SK-N-SH (cell line): ENCODE measurements around the gene RBBP5. TPM values are rescaled to one million over a fixed set of nuclear protein-coding genes. Genes with fewer than 3 reads are reported as not detected.

Source experiments
- CTCF ChIA-PET: fragments of 300-600, 350-600 bp; formaldehyde crosslinking; extraction: SDS; loops from one replicate; lab custom pipeline; 2021; lab: Yijun Ruan, JAX
- POLR2A ChIA-PET: fragments of 350-600 bp; sonication (Branson Sonifier 250); formaldehyde crosslinking; extraction: SDS; loops from one replicate; lab custom pipeline; 2020; ENCODE audit warnings: antibody characterized with exemption, inconsistent platforms; lab: Yijun Ruan, JAX
- DNase-seq: peaks from one replicate; pipeline ENCODE4 v3.0.0; 2012
- H2AFZ ChIP-seq: fragments of 200-600 bp; sonication (generic); 2 replicates; pipeline ENCODE4 v1.8.1; 2016; ENCODE audit warnings: antibody characterized with exemption, mild to moderate bottlenecking, low read depth
- H3F3A ChIP-seq: fragments of 200-600 bp; sonication (generic); replicated peaks from 2 replicates; pipeline ENCODE3; 2016; ENCODE audit warnings: antibody characterized with exemption, mild to moderate bottlenecking; ENCODE audit not compliant: insufficient read depth
- H3K27ac ChIP-seq, 2 experiments: fragments of 200-500 bp in 1 of 2; fragments of 200-600 bp in 1 of 2; sonication (Bioruptor generic) in 1 of 2; sonication (generic), shearing (Covaris generic) in 1 of 2; 2 replicates each; pipeline versions ENCODE4 v1.5.1 to v1.6.1; 2014 to 2016; ENCODE audit warnings: low read depth in 2 of 2, inconsistent platforms in 1 of 2, low read length in 1 of 2, mild to moderate bottlenecking in 1 of 2, mixed read lengths in 1 of 2
- H3K27me3 ChIP-seq: fragments of 200-600 bp; sonication (generic), shearing (Covaris generic); 2 replicates; pipeline ENCODE4 v1.6.1; 2016; ENCODE audit warnings: mixed run types; ENCODE audit not compliant: insufficient read depth
- H3K36me3 ChIP-seq, 2 experiments: fragments of 200-500 bp in 1 of 2; fragments of 200-600 bp in 1 of 2; sonication (Bioruptor generic) in 1 of 2; sonication (generic) in 1 of 2; replicated peaks in 1 of 2; 2 replicates each; pipeline versions ENCODE3 to v1.5.1; 2014 to 2016; ENCODE audit warnings: low read length in 1 of 2, mild to moderate bottlenecking in 1 of 2; ENCODE audit not compliant: insufficient read depth in 2 of 2, control insufficient read depth in 1 of 2
- H3K4me1 ChIP-seq, 2 experiments: fragments of 200-500 bp in 1 of 2; fragments of 200-600 bp in 1 of 2; sonication (Bioruptor generic) in 1 of 2; sonication (generic), shearing (Covaris generic) in 1 of 2; 2 replicates each; pipeline versions ENCODE4 v1.5.1 to v1.6.1; 2014 to 2016; ENCODE audit warnings: low read depth in 1 of 2, low read length in 1 of 2, mixed run types in 1 of 2; ENCODE audit not compliant: insufficient read depth in 2 of 2, control insufficient read depth in 1 of 2
- H3K4me2 ChIP-seq: fragments of 200-600 bp; sonication (generic), shearing (Covaris generic); 2 replicates; pipeline ENCODE4 v1.6.1; 2017; ENCODE audit warnings: mixed run types
- H3K4me3 ChIP-seq, 2 experiments: fragments of 200-500 bp in 1 of 2; fragments of 200-600 bp in 1 of 2; sonication (Bioruptor generic) in 1 of 2; sonication (generic), shearing (Covaris generic) in 1 of 2; 2 replicates each; pipeline versions ENCODE4 v1.5.1 to v1.8.1; 2014 to 2016; ENCODE audit warnings: low read depth in 2 of 2, inconsistent platforms in 1 of 2, low read length in 1 of 2, mild to moderate bottlenecking in 1 of 2, mixed read lengths in 1 of 2, moderate library complexity in 1 of 2
- H3K79me2 ChIP-seq: fragments of 200-600 bp; sonication (generic); 2 replicates; pipeline ENCODE4 v1.8.1; 2017; ENCODE audit warnings: mild to moderate bottlenecking; ENCODE audit not compliant: insufficient read depth
- H3K9ac ChIP-seq: fragments of 200-600 bp; sonication (generic); 2 replicates; pipeline ENCODE4 v1.6.1; 2017; ENCODE audit warnings: mixed run types
- H3K9me2 ChIP-seq: fragments of 200-600 bp; sonication (generic); 2 replicates; pipeline ENCODE4 v1.6.1; 2017; ENCODE audit warnings: mixed run types
- H3K9me3 ChIP-seq: fragments of 200-600 bp; sonication (generic); 2 replicates; pipeline ENCODE4 v1.6.1; 2017; ENCODE audit warnings: mixed run types, mild to moderate bottlenecking, moderate library complexity
- H4K20me1 ChIP-seq: fragments of 200-600 bp; sonication (generic); 2 replicates; pipeline ENCODE4 v1.6.1; 2017; ENCODE audit warnings: mild to moderate bottlenecking, mixed run types; ENCODE audit not compliant: insufficient read depth
- ELF1 ChIP-seq: IDR thresholded peaks from 2 replicates; pipeline ENCODE4 v1.4.0; 2012
- EZH2phosphoT487 ChIP-seq: fragments of 200-600 bp; sonication (generic); IDR thresholded peaks from 2 replicates; pipeline ENCODE4 v1.6.1; 2017; ENCODE audit warnings: low read depth, mixed run types, mild to moderate bottlenecking, antibody characterized with exemption, moderate library complexity, borderline replicate concordance
- FOSL2 ChIP-seq: IDR thresholded peaks from 2 replicates; pipeline ENCODE4 v1.4.0; 2012; ENCODE audit warnings: low read depth, mild to moderate bottlenecking, moderate library complexity, borderline replicate concordance
- JUND ChIP-seq: IDR thresholded peaks from 2 replicates; pipeline ENCODE4 v1.4.0; 2012
- MXI1 ChIP-seq: IDR thresholded peaks from 2 replicates; pipeline ENCODE4 v1.6.1; 2012; ENCODE audit warnings: mild to moderate bottlenecking, low read depth, low read length, improper control_type of control experiment
- NFIC ChIP-seq: IDR thresholded peaks from 2 replicates; pipeline ENCODE4 v1.4.0; 2012; ENCODE audit warnings: borderline replicate concordance
- NRF1 ChIP-seq: IDR thresholded peaks from 2 replicates; pipeline ENCODE4 v1.6.1; 2012; ENCODE audit warnings: low read depth, mild to moderate bottlenecking, low read length
- POLR2AphosphoS5 ChIP-seq: IDR thresholded peaks from 2 replicates; pipeline ENCODE4 v1.6.1; 2012; ENCODE audit warnings: low read depth, low read length
- RFX5 ChIP-seq: IDR thresholded peaks from 2 replicates; pipeline ENCODE4 v1.6.1; 2012; ENCODE audit warnings: mild to moderate bottlenecking, improper control_type of control experiment, low read length
- SMC3 ChIP-seq: IDR thresholded peaks from 2 replicates; pipeline ENCODE4 v1.6.1; 2012; ENCODE audit warnings: low read depth, low read length, improper control_type of control experiment
- TAF1 ChIP-seq: IDR thresholded peaks from 2 replicates; pipeline ENCODE4 v1.6.1; 2012; ENCODE audit warnings: low read depth, mild to moderate bottlenecking, low read length, moderate library complexity, borderline replicate concordance
- TEAD4 ChIP-seq: IDR thresholded peaks from 2 replicates; pipeline ENCODE4 v1.4.0; 2012; ENCODE audit warnings: mild to moderate bottlenecking, borderline replicate concordance; ENCODE audit not compliant: insufficient read depth
- WGBS: methylation state at CpG from one replicate; pipeline ENCODE4 v1.1.6; 2017; ENCODE audit warnings: low lambda C conversion rate; 5-methylcytosine and 5-hydroxymethylcytosine counted together
- polyA plus RNA-seq, 3 experiments: library from polyadenylated mRNA; depleted of rRNA; stranded (reverse); fragments of >200 nt; gene quantifications; 2 replicates each; pipeline ENCODE4 v1.2.3, GENCODE V29; 2012
- TF ChIP-seq, protein P1 (sequence below): IDR thresholded peaks from 2 replicates; pipeline ENCODE4 v1.6.1; 2012; ENCODE audit warnings: mild to moderate bottlenecking, low read depth, low read length, moderate library complexity
- TF ChIP-seq, protein P2 (sequence below): fragments of 200-600 bp; sonication (generic); IDR thresholded peaks from 2 replicates; pipeline ENCODE4 v1.6.1; 2017; ENCODE audit warnings: antibody characterized with exemption, mild to moderate bottlenecking, moderate library complexity
- TF ChIP-seq, protein P3 (sequence below): fragments of 150-350 bp; IDR thresholded peaks from 2 replicates; pipeline ENCODE4 v1.6.1; 2016; ENCODE audit warnings: mild to moderate bottlenecking, low read depth, low read length

RBBP5 gene
- polyA plus RNA-seq, 1 of the 3 experiments (the other 2 are of a cell fraction) = 5.7 TPM

DNA sequence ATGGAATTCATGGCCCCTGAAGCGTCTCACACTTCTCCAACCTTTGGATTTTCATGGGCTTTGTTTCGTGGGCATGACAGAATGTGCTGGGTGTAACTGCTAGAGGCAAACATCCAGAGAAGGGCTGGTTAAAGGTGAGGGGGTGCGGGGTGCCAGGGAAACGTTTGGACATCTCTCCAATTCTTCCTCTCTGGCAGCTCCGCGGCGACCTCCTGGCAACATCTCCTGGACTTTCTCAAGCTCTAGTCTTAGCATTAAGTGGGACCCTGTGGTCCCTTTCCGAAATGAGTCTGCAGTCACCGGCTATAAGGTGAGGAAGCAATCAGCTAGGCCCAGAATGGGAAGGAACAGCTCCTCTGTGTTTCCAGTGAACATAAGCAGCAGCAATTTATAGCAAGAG, 49.5 kb downstream of the RBBP5 start:
- Histone ChIP-seq H3K27me3 (no peaks in the 10 kb centered on the region), H3K79me2 (no peaks in the 10 kb centered on the region), H3K4me2 (no peak overlapping the region), H2AFZ (no peak overlapping the region), H3K9ac (no peak overlapping the region), H3K4me3 (no peak overlapping the region), H3K4me1 (no peaks in the 10 kb centered on the region; a peak in 1 of 4 replicates), H3K9me3 (no peaks in the 10 kb centered on the region), H3K36me3 (no peaks in the 10 kb centered on the region), H3K27ac (no peak overlapping the region), H3F3A (no peaks in the 10 kb centered on the region), H4K20me1 (no peaks in the 10 kb centered on the region), H3K9me2 (no peaks in the 10 kb centered on the region)
- ChIA-PET POLR2A (no interaction called here), CTCF (interaction anchor here (1.0 to 6.2 kb wide), 4 partner anchors 10 to 184 kb away, joined by 5 to 45 read pairs (median 22); no protein-coding TSS in a partner anchor)
- 68% methylated on average over 9 of the region's 9 CpGs for WGBS
- TF ChIP-seq EZH2phosphoT487 (no peak), JUND (no peak)
- no peak for DNase-seq

DNA sequence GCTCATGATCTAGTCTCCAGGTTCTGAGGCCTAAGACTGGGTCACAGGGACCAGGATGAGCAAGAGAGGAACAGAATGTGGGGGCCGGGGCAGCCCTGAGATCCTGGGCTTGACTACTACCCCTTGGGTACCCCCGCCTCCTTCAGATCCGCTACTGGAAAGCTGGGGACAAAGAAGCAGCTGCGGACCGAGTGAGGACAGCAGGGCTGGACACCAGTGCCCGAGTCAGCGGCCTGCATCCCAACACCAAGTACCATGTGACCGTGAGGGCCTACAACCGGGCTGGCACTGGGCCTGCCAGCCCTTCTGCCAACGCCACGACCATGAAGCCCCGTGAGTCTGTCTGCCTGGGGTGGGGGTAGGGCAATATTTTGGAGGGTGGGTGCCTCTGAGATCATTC, 50.0 kb downstream of the RBBP5 start:
- Histone ChIP-seq H3K4me1 (no peaks in the 10 kb centered on the region; a peak in 1 of 4 replicates), H3K9me2 (no peaks in the 10 kb centered on the region), H2AFZ (no peak overlapping the region), H3K27ac (no peak overlapping the region), H3K4me3 (no peak overlapping the region), H3K9me3 (no peaks in the 10 kb centered on the region), H3K79me2 (no peaks in the 10 kb centered on the region), H3K4me2 (no peak overlapping the region)
- DNase-seq = no peak
- CTCF ChIA-PET = interaction anchor here (1.0 to 6.9 kb wide), 6 partner anchors 10 to 185 kb away, joined by 5 to 55 read pairs (median 22); no protein-coding TSS in a partner anchor
- TF ChIP-seq TAF1 (no peak), NRF1 (no peak)
- TF ChIP-seq, all 33 proteins: peak for 0
- H3K36me3 ChIP-seq = no peaks in the 10 kb centered on the region
- 67% methylated on average over 3 of the region's 12 CpGs for WGBS
- H4K20me1 ChIP-seq = no peaks in the 10 kb centered on the region
- no peaks in the 10 kb centered on the region for H3F3A ChIP-seq
- H3K27me3 ChIP-seq = no peaks in the 10 kb centered on the region
- H3K9ac ChIP-seq = no peak overlapping the region
- POLR2A ChIA-PET = no interaction called here

DNA sequence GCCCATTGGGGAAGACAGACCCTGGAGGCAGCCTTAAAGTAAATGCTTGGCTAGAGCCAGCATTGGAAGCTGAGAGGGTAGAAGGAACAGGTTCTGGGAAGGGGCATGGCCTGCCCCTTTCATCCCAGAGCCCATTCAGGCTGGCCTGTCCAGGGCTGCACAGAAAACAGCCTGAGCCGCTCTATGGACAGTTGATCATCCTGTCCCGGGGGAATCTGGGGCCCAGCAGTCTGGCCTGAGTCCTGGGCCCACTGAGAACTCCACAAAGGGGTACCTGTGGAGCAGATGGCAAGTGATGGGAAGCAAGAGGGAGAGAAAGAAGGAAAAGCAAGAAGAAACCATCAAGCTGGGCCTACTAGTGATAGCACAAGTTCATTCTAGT, 50.8 kb downstream of the RBBP5 start:
- no peaks in the 10 kb centered on the region for H4K20me1 ChIP-seq
- no peak overlapping the region for H3K9ac ChIP-seq
- no peaks in the 10 kb centered on the region for H3K36me3 ChIP-seq
- H3K4me1 ChIP-seq = no peaks in the 10 kb centered on the region
- H3K79me2 ChIP-seq = no peaks in the 10 kb centered on the region
- no peak for TF ChIP-seq JUND
- no peak for TF ChIP-seq TEAD4
- TF ChIP-seq ELF1 = no peak
- TF ChIP-seq, protein P1, sequence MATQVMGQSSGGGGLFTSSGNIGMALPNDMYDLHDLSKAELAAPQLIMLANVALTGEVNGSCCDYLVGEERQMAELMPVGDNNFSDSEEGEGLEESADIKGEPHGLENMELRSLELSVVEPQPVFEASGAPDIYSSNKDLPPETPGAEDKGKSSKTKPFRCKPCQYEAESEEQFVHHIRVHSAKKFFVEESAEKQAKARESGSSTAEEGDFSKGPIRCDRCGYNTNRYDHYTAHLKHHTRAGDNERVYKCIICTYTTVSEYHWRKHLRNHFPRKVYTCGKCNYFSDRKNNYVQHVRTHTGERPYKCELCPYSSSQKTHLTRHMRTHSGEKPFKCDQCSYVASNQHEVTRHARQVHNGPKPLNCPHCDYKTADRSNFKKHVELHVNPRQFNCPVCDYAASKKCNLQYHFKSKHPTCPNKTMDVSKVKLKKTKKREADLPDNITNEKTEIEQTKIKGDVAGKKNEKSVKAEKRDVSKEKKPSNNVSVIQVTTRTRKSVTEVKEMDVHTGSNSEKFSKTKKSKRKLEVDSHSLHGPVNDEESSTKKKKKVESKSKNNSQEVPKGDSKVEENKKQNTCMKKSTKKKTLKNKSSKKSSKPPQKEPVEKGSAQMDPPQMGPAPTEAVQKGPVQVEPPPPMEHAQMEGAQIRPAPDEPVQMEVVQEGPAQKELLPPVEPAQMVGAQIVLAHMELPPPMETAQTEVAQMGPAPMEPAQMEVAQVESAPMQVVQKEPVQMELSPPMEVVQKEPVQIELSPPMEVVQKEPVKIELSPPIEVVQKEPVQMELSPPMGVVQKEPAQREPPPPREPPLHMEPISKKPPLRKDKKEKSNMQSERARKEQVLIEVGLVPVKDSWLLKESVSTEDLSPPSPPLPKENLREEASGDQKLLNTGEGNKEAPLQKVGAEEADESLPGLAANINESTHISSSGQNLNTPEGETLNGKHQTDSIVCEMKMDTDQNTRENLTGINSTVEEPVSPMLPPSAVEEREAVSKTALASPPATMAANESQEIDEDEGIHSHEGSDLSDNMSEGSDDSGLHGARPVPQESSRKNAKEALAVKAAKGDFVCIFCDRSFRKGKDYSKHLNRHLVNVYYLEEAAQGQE = no peak
- TF ChIP-seq NFIC = no peak
- TF ChIP-seq EZH2phosphoT487 = no peak
- TF ChIP-seq, protein P2, sequence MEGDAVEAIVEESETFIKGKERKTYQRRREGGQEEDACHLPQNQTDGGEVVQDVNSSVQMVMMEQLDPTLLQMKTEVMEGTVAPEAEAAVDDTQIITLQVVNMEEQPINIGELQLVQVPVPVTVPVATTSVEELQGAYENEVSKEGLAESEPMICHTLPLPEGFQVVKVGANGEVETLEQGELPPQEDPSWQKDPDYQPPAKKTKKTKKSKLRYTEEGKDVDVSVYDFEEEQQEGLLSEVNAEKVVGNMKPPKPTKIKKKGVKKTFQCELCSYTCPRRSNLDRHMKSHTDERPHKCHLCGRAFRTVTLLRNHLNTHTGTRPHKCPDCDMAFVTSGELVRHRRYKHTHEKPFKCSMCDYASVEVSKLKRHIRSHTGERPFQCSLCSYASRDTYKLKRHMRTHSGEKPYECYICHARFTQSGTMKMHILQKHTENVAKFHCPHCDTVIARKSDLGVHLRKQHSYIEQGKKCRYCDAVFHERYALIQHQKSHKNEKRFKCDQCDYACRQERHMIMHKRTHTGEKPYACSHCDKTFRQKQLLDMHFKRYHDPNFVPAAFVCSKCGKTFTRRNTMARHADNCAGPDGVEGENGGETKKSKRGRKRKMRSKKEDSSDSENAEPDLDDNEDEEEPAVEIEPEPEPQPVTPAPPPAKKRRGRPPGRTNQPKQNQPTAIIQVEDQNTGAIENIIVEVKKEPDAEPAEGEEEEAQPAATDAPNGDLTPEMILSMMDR = no peak
- no peak for TF ChIP-seq TAF1
- no peak for TF ChIP-seq FOSL2
- TF ChIP-seq RFX5 = no peak
- no peak for TF ChIP-seq SMC3
- TF ChIP-seq MXI1 = no peak
- TF ChIP-seq POLR2AphosphoS5 = no peak
- TF ChIP-seq, protein P3, sequence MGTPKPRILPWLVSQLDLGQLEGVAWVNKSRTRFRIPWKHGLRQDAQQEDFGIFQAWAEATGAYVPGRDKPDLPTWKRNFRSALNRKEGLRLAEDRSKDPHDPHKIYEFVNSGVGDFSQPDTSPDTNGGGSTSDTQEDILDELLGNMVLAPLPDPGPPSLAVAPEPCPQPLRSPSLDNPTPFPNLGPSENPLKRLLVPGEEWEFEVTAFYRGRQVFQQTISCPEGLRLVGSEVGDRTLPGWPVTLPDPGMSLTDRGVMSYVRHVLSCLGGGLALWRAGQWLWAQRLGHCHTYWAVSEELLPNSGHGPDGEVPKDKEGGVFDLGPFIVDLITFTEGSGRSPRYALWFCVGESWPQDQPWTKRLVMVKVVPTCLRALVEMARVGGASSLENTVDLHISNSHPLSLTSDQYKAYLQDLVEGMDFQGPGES = no peak
- no peak for TF ChIP-seq NRF1
- CTCF ChIA-PET = interaction anchor here (1.3 to 6.9 kb wide), 4 partner anchors 9 to 185 kb away, joined by 5 to 55 read pairs (median 22); no protein-coding TSS in a partner anchor
- H3K4me3 ChIP-seq = no peak overlapping the region
- 67% methylated on average over 1 of the region's 2 CpGs for WGBS
- no peaks in the 10 kb centered on the region for H3K9me2 ChIP-seq
- no peaks in the 10 kb centered on the region for H3K9me3 ChIP-seq
- no peak overlapping the region for H3K4me2 ChIP-seq
- H3K27me3 ChIP-seq = no peaks in the 10 kb centered on the region
- no peak overlapping the region for H2AFZ ChIP-seq
- H3F3A ChIP-seq = no peaks in the 10 kb centered on the region
- no peak for DNase-seq
- no peak overlapping the region for H3K27ac ChIP-seq
- POLR2A ChIA-PET = no interaction called here
